GM18517 (cell line): Measurements from ENCODE around the gene AQP5.

Experiments
- ATAC-seq: cut with Tn5 transposase; IDR thresholded peaks from one replicate; pipeline ENCODE4 v1.9.1; 2021; ENCODE audit warnings: mild to moderate bottlenecking, moderate library complexity; ENCODE audit not compliant: unreplicated experiment

AQP5 gene

GRCh38 chr12:49932023-49932422, 29.6 kb upstream of the AQP5 start:
- no peak for ATAC-seq

DNA sequence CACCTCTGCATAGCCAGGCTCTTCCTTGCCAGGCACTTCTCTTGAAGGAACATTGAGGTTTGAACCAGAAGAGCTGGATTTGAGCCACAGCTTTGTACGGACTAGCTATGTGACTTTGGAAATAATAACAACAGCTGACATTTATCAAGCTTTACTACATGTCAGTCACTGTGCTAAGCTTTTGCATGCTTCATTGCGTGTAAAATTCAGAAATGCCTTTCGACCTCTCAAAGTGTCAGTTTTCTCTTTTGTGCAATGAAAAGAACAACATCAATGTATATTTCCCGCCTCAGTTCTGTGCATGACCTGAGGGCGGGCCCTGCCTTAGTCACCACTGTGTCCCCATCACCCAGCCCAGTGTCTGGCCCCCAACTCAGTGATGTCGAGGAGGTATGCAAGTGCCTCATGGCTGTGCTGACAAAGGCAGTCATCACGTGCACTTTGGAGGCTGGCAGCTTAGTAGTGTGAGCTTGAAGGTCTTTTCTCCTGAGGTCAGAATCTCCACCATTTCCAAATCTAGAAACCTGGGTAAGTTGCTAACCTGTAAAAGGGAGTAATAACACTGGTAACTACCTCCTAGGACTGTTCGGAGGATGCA, 29.0 kb upstream of the AQP5 start:
- no peak for ATAC-seq

- ATAC-seq: no peak
These were observed 27.9 kb upstream of the AQP5 start for GRCh38 chr12:49933796-49934195.

- ATAC-seq: no peak
These were observed 27.2 kb upstream of the AQP5 start for GRCh38 chr12:49934505-49934904.

GRCh38 chr12:49936925-49937324, 24.7 kb upstream of the AQP5 start:
- ATAC-seq: no peak

GRCh38 chr12:49937639-49938300, 23.9 kb upstream of the AQP5 start:
- no peak for ATAC-seq

- no peak for ATAC-seq
These were observed 22.4 kb upstream of the AQP5 start for GRCh38 chr12:49939307-49939706.

DNA sequence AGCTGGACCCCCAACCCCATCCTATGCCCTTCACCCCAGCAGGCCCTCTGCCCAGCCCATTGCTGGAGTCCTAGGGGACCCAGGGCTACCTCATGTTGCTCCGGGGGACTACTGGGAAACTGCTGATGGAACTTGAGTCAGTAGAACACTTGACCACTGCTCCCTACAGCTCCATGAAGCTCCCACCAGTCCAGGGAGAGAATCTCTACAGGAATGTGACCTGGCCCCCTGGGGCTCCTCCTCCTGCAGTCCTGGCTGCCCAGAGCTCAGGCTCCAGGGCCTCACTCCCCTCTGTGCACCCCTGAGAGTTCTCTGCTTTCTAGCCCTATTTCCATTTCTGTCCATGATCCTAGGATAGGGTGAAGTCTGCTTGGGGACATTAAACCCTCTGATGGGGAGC, 22.0 kb upstream of the AQP5 start:
- no peak for ATAC-seq

DNA sequence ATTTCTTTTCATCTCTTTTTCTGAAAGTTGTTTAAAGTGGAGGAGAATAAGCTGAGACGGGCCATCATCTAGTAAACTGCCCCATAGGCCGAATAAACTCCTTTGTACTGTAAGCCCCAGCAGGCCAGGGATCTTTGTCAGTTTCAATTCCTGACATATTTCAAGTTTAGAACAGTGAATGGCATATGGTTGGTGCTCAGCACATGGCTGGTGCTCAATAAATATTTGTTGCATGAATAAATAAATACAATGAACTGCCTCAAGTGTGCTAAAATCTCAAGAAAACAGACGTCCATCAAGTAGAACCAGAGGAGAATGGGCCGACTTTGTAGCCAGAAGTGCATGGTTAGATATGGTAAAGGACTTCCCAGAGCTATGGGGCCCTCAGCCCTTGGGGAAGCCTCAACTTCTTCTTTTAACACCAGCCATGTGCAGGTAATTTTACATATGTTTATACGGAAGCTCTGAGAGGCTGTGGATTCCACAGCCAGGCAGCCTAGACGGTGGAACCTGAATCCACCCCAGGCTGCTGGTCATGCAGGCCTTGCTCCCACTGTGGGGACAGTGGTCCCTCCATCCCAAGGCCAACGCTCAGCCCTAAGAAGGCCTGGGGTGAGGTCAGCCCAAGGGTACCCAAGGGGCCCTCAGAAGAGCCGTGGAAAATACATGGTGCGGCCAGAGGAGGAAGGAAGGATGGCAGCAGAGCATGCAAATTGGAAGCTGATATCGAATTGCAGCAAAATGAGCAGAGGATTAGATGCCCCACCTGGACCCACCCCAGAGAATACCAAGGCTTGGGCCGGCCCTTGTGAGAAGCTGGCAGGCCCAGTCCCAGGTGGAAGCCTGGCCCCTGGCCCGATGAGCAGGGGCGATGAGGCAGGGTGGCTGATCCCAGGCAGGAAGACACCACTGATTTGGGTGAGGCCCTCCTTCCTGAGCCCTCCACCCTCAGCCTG, 19.8 kb upstream of the AQP5 start:
- no peak for ATAC-seq

GRCh38 chr12:49942512-49942893, 19.2 kb upstream of the AQP5 start:
- no peak for ATAC-seq

DNA sequence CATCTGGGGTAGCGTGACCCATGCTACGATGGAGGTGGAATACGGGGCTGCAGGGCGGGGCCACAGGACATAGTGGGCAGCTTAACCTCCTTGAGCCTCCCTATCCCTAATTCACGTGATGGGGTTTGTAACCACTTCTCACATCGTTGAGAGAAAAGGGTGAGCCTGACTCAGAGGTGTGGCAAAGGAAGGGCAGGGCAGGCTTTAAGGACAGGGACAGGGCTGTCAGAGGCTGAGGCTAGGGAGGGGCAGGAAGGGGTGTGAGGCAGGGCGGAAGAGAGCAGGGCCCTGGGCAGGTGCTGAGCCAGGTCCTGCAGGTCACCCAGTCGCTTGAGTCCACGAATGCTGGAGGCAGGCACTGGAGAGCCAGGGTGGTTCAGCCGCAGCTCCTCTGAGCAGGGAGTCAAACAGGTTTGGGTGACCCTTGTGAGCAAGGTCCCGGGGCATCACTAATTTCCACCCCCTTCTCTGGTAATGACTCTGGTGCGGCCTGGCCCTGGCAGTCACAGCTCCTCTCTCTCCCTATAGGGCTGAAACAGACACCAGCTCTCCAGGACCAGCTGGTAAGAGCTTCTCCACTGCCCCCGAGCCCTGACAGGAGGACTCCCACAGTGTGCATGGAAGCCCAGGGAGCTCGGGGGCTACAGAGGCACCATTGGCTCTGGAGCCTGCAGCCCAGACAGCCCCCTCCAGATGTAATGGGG, 18.6 kb upstream of the AQP5 start:
- no peak for ATAC-seq

DNA sequence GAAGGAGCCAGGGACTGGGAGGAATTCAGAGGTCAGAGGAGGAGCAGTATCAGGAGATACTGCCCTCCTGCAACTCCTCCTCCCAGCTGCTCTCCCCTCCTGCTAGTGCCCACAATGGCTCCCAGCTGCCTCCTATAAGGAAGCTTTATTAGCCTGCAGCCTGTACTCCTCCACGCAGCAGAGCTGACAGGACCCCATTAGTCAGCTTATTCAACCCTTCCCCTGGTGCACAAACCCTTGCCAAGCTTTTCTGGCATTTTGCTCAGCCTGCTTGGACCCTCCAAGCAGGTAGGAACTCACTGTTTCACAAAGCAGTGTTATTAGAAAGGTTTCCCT, 18.1 kb upstream of the AQP5 start:
- ATAC-seq: no peak

- ATAC-seq: no peak
These were observed 17.6 kb upstream of the AQP5 start for GRCh38 chr12:49944046-49944445.

GRCh38 chr12:49944718-49945117, 17.0 kb upstream of the AQP5 start:
- ATAC-seq: no peak

DNA sequence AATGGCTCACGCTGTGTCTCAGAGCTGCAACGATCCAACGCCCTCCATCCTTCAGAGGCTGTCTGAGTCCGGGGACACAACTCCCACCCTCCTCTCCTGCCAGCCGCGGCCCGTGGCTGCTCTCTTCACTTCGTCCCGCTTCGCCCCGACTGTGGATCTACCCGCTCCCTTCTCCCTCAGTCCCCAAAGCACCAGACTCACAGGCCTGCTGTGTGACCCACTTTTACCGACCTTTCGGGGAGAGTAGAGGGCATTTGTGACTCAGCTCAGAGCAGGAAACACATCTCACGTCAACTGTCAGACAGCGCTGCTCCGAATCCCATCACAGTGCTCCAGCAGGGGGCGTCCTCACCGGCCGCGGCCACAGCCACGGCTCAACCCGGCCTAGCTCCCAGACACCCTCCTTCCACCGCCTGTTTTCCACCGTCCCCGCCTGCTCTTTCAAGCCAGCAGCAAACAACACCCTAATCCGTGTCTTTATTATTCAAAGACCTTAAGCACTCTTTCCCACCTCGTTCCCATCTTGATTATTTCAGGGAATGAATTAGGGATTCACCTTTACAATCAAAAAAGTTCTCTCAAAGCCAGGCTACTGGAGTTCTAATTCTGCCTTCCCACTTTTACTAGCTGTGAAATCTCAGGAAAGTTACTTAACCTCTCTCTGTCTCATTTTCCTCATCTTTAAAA, 16.1 kb upstream of the AQP5 start:
- ATAC-seq: peak; percentile 77

DNA sequence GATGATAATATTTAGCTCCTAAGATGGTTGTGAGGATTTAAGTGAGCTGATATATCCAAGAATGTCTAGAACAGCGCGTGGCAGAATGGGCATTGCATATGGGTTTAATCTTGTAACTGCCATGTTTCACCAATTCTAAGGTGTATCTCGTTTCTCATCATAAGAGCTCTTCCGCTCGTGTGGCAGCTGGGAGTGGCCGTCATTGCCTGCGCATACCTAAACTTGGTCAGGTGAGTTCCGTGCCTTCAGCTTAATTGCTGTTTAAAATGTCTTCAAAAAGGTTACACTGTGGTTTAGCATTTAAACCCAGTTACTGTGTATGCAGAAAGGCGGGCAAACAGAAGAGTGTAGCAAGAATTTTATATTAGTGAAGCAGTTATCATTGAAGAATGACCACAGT, 15.6 kb upstream of the AQP5 start:
- no peak for ATAC-seq

DNA sequence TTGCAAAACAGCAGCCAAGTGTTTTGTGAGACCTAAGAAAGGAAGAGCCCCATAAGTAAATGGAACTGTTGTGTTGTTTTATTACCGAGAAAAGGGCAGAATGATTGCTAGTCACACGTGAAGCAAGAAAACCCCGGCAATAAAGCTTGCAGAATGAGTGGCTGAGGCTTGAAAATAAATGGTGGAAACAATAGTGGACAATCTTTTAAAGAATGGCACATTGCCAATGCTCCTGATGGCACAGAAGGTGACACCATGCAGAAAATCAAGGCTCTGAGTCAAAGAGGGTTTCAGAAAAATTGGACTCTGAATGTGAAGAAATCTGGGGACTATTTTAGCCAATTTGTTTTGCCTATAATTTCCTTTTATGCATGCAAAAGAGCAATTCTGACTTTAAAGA, 15.2 kb upstream of the AQP5 start:
- ATAC-seq: no peak

DNA sequence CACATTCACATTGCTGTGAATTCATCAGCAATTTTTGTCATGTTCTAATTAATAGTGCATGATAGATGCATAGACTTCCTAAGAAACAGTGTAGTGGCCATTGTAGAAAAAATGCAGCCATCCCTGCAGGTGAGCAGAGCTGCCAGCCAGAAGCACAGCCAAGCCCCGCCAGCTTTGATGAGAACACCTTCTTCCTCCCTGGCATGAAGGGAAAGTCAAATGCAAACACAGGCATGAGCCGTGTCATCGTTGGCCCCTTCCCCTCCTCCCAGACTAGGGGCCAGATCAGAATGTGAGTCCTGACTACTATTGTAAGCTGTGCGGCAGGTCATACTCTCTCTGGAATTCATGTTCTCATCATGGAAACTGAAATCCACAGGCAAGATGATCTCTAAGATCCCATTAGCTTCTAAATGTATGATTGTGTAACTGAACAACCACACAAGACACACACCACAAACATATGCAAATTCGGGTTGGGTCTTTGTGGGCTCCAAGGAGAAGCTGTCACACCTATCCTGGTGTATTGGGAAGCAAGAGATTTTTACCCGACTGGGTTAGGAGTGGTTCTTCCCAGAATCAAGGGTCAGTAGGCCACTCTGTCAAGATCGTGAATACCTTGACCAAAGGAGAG, 14.0 kb upstream of the AQP5 start:
- no peak for ATAC-seq

DNA sequence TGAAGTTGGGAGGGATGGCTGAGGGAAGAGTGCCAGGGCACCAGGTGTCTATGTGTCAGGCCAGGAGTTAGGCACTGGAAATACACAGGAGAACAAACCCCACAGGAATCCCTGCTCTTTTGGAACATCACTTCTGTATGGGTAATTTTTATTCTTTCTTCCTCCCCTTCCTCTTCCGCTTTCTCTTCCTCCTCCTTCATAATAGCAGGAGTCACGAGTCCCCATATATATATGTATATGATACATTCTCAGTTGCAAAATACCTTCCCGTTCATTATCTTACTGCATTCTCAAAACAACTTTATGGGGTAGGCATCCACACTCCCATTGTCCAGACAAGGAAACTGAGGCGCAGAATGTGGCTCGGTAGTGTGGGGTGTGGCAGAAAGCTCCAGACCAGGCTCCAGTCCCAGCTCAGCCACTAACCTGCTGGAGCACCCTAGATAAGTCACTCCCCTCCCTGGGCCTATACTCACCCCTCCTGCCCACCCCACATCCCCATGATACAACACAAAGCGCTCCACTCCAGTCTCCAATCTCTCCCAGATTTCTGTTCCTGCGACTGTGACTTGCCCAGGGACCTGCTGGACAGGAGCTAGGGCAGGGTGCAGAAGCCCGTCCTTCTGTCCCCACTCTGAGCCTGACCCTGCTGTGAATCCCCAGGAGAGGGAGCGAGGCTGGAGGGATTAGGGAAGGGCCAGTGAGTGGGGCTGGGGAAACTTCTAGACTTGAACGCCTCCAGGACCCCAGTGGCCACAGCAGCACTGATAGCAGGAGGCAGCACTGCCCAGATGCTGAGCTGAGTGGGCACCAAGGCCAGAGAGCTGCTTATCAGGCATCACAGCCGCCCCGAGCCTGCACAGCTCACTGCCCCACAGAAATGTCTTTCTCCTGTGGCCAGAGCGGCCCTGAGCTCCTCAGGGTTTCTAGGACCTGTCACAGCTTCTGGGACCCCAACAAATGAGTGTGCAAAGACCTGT, 12.5 kb upstream of the AQP5 start:
- no peak for ATAC-seq
